ENCODE results near the gene SYTL1. TPM values are rescaled to one million over a fixed set of nuclear protein-coding genes. Genes with fewer than 3 reads are reported as not detected.
A peak's percentile ranks its signal among the peaks of the same experiment; 100 is the strongest.

The SYTL1 gene
- total RNA-seq, 1 experiment from 2014 or later = 75.9 TPM

DNA sequence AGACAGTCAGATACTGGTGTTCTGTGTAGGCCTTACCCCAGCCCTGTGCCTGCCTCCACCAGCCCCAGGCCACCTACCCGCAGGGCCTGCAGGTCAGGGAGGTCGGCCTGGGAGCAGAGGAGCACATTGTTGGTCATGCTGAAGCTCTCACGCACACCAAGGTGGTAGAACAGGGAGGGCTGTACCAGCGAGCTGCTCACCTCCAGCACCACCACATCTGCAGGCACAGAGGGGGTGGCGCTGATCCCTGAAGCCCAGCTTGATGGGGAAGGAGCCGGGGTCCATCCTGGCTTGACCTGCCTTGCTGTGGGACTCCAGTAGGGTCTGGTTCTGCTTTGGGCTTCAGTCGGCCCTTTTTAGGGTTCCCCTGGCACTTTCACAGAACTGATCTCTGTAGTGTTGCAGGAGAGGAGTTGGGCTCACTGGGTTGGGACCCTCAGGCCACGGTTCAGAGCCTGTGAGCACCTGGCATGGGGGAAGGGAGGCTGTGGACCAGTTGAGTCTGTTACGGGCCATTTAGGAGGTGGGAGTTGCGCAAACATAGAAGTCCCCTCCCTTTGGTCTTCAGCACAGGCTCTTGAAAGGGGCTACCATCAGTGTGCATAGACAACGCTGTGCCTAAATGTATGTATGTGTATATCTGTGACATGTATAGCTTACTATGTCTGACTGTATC lies 23.0 kb downstream of the SYTL1 start:
- ATAC-seq = peak; percentile 0; the same call in 1 of the 2 replicates
- H3K9ac ChIP-seq (ENCODE audit: low read length) = peak overlapping the region; percentile 78
- BruUV-seq (replicated peaks) = TSS peak; percentile 61

More for the DNA sequence above, 23.0 kb downstream of the SYTL1 start:
- POLR2A ChIA-PET = interaction anchor here (0.9 to 2.6 kb wide), 12 partner anchors 11 to 366 kb away, joined by 3 to 26 read pairs (median 4); partner anchors contain the start of genes CD164L2 and SYTL1
- H3K4me1 ChIP-seq (ENCODE audit: control insufficient read depth in 1 of 2, insufficient read depth in 2 of 2, low read length in 2 of 2) = peaks cover 12 to 32% of the 10 kb centered on the region in 2 experiments
- RAD21 ChIA-PET (ENCODE audit: low non-redundant PET in 1 of 2, low total read pairs in 2 of 2, uncharacterized antibody in 2 of 2, unreplicated experiment in 2 of 2) = no interaction called here
- peaks cover 3% of the 10 kb centered on the region; the same call in 1 of the 2 replicates for H3K79me2 ChIP-seq (ENCODE audit: insufficient read depth, low read length)
- CTCF ChIA-PET = interaction anchor here (0.6 to 3.3 kb wide), 15 partner anchors 7 to 319 kb away, joined by 3 to 28 read pairs (median 4); partner anchors contain the start of gene GPR3
- peak overlapping the region; percentile 100 for H3K27ac ChIP-seq (ENCODE audit: low read depth, low read length)
- no peak for DNase-seq (ENCODE audit: low read depth, low spot score)
- peak overlapping the region; percentile 67 to 69 for H3K4me3 ChIP-seq (replicated peaks in 1 of 2; ENCODE audit: low read depth in 1 of 2, low read length in 2 of 2)
- intact Hi-C loops (cut with micrococcal nuclease) = no loop called here
- H3K9me2 ChIP-seq (ENCODE audit: insufficient read depth) = no peaks in the 10 kb centered on the region
- no peaks in the 10 kb centered on the region for H3K27me3 ChIP-seq (ENCODE audit: insufficient read depth, low read length)
- H3K36me3 ChIP-seq (ENCODE audit: control insufficient read depth in 1 of 2, insufficient read depth in 2 of 2, low read length in 2 of 2) = peaks cover 0 to 4% of the 10 kb centered on the region in 2 experiments; a peak in 1 of 4 replicates
- H3K9me3 ChIP-seq (ENCODE audit: control insufficient read depth in 1 of 2, insufficient read depth in 1 of 2, low read depth in 1 of 2, low read length in 2 of 2) = no peaks in the 10 kb centered on the region
- H3K4me2 ChIP-seq (ENCODE audit: low read length) = peak overlapping the region; percentile 95
- no peak overlapping the region for H2AFZ ChIP-seq (ENCODE audit: low read depth, low read length, poor library complexity, severe bottlenecking)
- H4K20me1 ChIP-seq (ENCODE audit: insufficient read depth) = no peaks in the 10 kb centered on the region
- TF ChIP-seq, protein P1, sequence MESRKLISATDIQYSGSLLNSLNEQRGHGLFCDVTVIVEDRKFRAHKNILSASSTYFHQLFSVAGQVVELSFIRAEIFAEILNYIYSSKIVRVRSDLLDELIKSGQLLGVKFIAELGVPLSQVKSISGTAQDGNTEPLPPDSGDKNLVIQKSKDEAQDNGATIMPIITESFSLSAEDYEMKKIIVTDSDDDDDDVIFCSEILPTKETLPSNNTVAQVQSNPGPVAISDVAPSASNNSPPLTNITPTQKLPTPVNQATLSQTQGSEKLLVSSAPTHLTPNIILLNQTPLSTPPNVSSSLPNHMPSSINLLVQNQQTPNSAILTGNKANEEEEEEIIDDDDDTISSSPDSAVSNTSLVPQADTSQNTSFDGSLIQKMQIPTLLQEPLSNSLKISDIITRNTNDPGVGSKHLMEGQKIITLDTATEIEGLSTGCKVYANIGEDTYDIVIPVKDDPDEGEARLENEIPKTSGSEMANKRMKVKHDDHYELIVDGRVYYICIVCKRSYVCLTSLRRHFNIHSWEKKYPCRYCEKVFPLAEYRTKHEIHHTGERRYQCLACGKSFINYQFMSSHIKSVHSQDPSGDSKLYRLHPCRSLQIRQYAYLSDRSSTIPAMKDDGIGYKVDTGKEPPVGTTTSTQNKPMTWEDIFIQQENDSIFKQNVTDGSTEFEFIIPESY (IDR thresholded peaks at IDR 0.05; ENCODE audit: extremely low read depth, insufficient replicate concordance, low read length) = no peak
- TF ChIP-seq EZH2phosphoT487 (IDR thresholded peaks at IDR 0.05; ENCODE audit: borderline replicate concordance) (no peak), ZFX (IDR thresholded peaks at IDR 0.05) (no peak), RAD21 (IDR thresholded peaks at IDR 0.05; ENCODE audit: low read depth) (no peak), CEBPB (IDR thresholded peaks at IDR 0.05; ENCODE audit: low read depth) (no peak)
